Right lobe of liver (tissue), 5 donors: ENCODE data around the gene HCN3. TPM values are rescaled to one million over a fixed set of nuclear protein-coding genes. Genes with fewer than 3 reads are reported as not detected.

ENCODE experiments used
- total RNA-seq, 6 experiments: library from RNA; depleted of rRNA in 2 of 6; stranded (reverse); fragments of >200 nt in 2 of 6; fragmentation: NEBNext Ultra II Directional in 3 of 6; extraction: Animal tissue kit (Norgen Biotek cat#: 25700) in 3 of 6; gene quantifications; one replicate each; pipeline versions ENCODE4 v1.1.0 to v1.2.4, GENCODE V29; 2016 to 2023
- donor health status: DM: no; HTN: no; CAD: no.
- donor health status: DM: no; HTN: no; CAD: no.
- donor health status: DM: no; HTN: yes; CAD: no.
- donor health status: DM: no; HTN: yes; CAD: no.

The HCN3 gene
- total RNA-seq, 6 experiments from 2014 or later = 0.56 to 1.6 (median 1.2) TPM

Other genes with a start within 250 kb of the HCN3 start
- 1 to 10 TPM in 1 of 6 experiments, under 1 TPM in 4, not detected in 1; 0.72 to 1.4 (median 0.81) TPM for gene DCST2, start 243.7 kb upstream of the HCN3 start, total RNA-seq
- not detected for gene DCST1, start 243.6 kb upstream of the HCN3 start, total RNA-seq
- 10 to 100 TPM; 16.2 to 33.9 (median 26.4) TPM for gene ADAM15, start 226.1 kb upstream of the HCN3 start, total RNA-seq
- 1 to 10 TPM; 2.3 to 6.4 (median 3.0) TPM for gene EFNA4, start 213.7 kb upstream of the HCN3 start, total RNA-seq
- gene EFNA3, start 198.6 kb upstream of the HCN3 start, total RNA-seq = 1 to 10 TPM in 4 of 6 experiments, under 1 TPM in 2; 0.26 to 4.0 (median 2.5) TPM
- gene EFNA1, start 149.6 kb upstream of the HCN3 start, total RNA-seq = 100 to 1,000 TPM in 5 of 6 experiments, 10 to 100 TPM in 1; 87.5 to 419 (median 196) TPM
- 10 to 100 TPM; 16.2 to 28.1 (median 24.4) TPM for gene SLC50A1, start 141.6 kb upstream of the HCN3 start, total RNA-seq
- 100 to 1,000 TPM in 1 of 6 experiments, 10 to 100 TPM in 5; 50.4 to 106 (median 60.4) TPM for gene DPM3, start 136.9 kb upstream of the HCN3 start, total RNA-seq
- gene KRTCAP2, start 104.2 kb upstream of the HCN3 start, total RNA-seq = 100 to 1,000 TPM in 3 of 6 experiments, 10 to 100 TPM in 3; 85.5 to 145 (median 99.9) TPM
- gene TRIM46, start 103.6 kb upstream of the HCN3 start, total RNA-seq = under 1 TPM in 2 of 6 experiments, not detected in 4; 0.09 to 0.15 TPM
- 10 to 100 TPM in 3 of 6 experiments, 1 to 10 TPM in 3; 4.0 to 14.4 (median 10.5) TPM for gene THBS3, start 69.6 kb upstream of the HCN3 start, total RNA-seq
- gene MTX1, start 68.8 kb upstream of the HCN3 start, total RNA-seq = 10 to 100 TPM; 20.0 to 50.7 (median 23.9) TPM
- 10 to 100 TPM in 2 of 6 experiments, 1 to 10 TPM in 4; 7.2 to 13.0 (median 9.6) TPM for gene ENTREP3, start 22.0 kb upstream of the HCN3 start, total RNA-seq
- 10 to 100 TPM; 27.9 to 63.4 (median 29.2) TPM for gene SCAMP3, start 15.1 kb upstream of the HCN3 start, total RNA-seq
- 10 to 100 TPM; 10.4 to 29.2 (median 20.2) TPM for gene CLK2, start 4.0 kb upstream of the HCN3 start, total RNA-seq
- gene PKLR, start 24.0 kb downstream of the HCN3 start, total RNA-seq = 10 to 100 TPM; 27.0 to 95.3 (median 36.1) TPM
- gene FDPS, start 31.4 kb downstream of the HCN3 start, total RNA-seq = 100 to 1,000 TPM in 4 of 6 experiments, 10 to 100 TPM in 2; 51.1 to 236 (median 171) TPM
- 10 to 100 TPM in 1 of 6 experiments, 1 to 10 TPM in 5; 4.6 to 12.7 (median 7.6) TPM for gene RUSC1, start 43.4 kb downstream of the HCN3 start, total RNA-seq